Liver (tissue), 9 donors: ENCODE measurements around the gene FMN2. TPM values are rescaled to one million over a fixed set of nuclear protein-coding genes. Genes with fewer than 3 reads are reported as not detected.

Source experiments
- DNase-seq: peaks from one replicate; pipeline ENCODE4 v3.0.0-alpha.2; 2017; ENCODE audit warnings: low spot score
- H3K27ac ChIP-seq, 2 donors: one replicate each; pipeline ENCODE4 v1.7.0; 2013; ENCODE audit warnings: inconsistent platforms in 2 of 2, low read length in 2 of 2, control low read depth in 1 of 2, low read depth in 1 of 2, mild to moderate bottlenecking in 1 of 2
- H3K27me3 ChIP-seq, 4 donors: one replicate each; pipeline versions ENCODE4 v1.6.1 to v1.7.0; 2013; ENCODE audit warnings: low read length in 3 of 4, inconsistent platforms in 1 of 4, mild to moderate bottlenecking in 1 of 4, moderate library complexity in 1 of 4; ENCODE audit not compliant: control insufficient read depth in 4 of 4, insufficient read depth in 4 of 4
- H3K36me3 ChIP-seq, 4 donors: one replicate each; pipeline versions ENCODE4 v1.6.1 to v1.7.0; 2013; ENCODE audit warnings: low read length in 3 of 4, mild to moderate bottlenecking in 3 of 4, low read depth in 1 of 4, moderate library complexity in 1 of 4; ENCODE audit not compliant: control insufficient read depth in 4 of 4, insufficient read depth in 3 of 4
- H3K4me1 ChIP-seq, 4 donors: one replicate each; pipeline versions ENCODE4 v1.6.1 to v1.7.0; 2013; ENCODE audit warnings: low read length in 3 of 4, mild to moderate bottlenecking in 3 of 4, moderate library complexity in 1 of 4; ENCODE audit not compliant: control insufficient read depth in 4 of 4, insufficient read depth in 4 of 4
- H3K4me3 ChIP-seq, 3 donors: one replicate each; pipeline versions ENCODE4 v1.6.1 to v1.7.0; 2013; ENCODE audit warnings: low read length in 3 of 3, control low read depth in 1 of 3, low read depth in 1 of 3, mild to moderate bottlenecking in 1 of 3
- H3K9ac ChIP-seq, 2 donors: one replicate each; pipeline ENCODE4 v1.7.0; 2013; ENCODE audit warnings: low read length in 2 of 2, mild to moderate bottlenecking in 2 of 2, moderate library complexity in 2 of 2, control low read depth in 1 of 2, low read depth in 1 of 2
- H3K9me3 ChIP-seq, 4 donors: one replicate each; pipeline versions ENCODE4 v1.6.1 to v1.7.0; 2013; ENCODE audit warnings: low read length in 3 of 4; ENCODE audit not compliant: control insufficient read depth in 4 of 4
- ATF3 ChIP-seq: IDR thresholded peaks from 2 replicates; pipeline ENCODE4 v1.6.1; 2016; ENCODE audit warnings: antibody characterized with exemption
- CTCF ChIP-seq: fragments of 150-350 bp; IDR thresholded peaks from 2 replicates; pipeline ENCODE4 v1.5.1; 2017; ENCODE audit warnings: improper control_type of control experiment, low read depth, low read length; ENCODE audit not compliant: missing input control
- EGR1 ChIP-seq, 2 donors: IDR thresholded peaks; 2 replicates each; pipeline ENCODE4 v1.6.1; 2016 to 2018; ENCODE audit warnings: antibody characterized with exemption in 2 of 2, low read depth in 2 of 2
- FOXA1 ChIP-seq: IDR thresholded peaks from 2 replicates; pipeline ENCODE4 v1.6.1; 2016; ENCODE audit warnings: antibody characterized with exemption
- FOXA2 ChIP-seq: IDR thresholded peaks from 2 replicates; pipeline ENCODE4 v1.6.1; 2016; ENCODE audit warnings: antibody characterized with exemption
- HNF4A ChIP-seq, 2 donors: conservative IDR thresholded peaks; 2 replicates each; pipeline ENCODE4 v1.6.1; 2016; ENCODE audit warnings: antibody characterized with exemption in 2 of 2, mild to moderate bottlenecking in 2 of 2
- HNF4G ChIP-seq: IDR thresholded peaks from 2 replicates; pipeline ENCODE4 v1.6.1; 2016; ENCODE audit warnings: antibody characterized with exemption
- MAX ChIP-seq: IDR thresholded peaks from 2 replicates; pipeline ENCODE4 v1.6.1; 2016; ENCODE audit warnings: antibody characterized with exemption
- NR2F2 ChIP-seq: IDR thresholded peaks from 2 replicates; pipeline ENCODE4 v1.6.1; 2016; ENCODE audit warnings: antibody characterized with exemption
- RAD21 ChIP-seq, 2 donors: IDR thresholded peaks; 2 replicates each; pipeline ENCODE4 v1.6.1; 2016; ENCODE audit warnings: antibody characterized with exemption in 2 of 2, mild to moderate bottlenecking in 2 of 2
- REST ChIP-seq: IDR thresholded peaks from 2 replicates; pipeline ENCODE4 v1.6.1; 2016; ENCODE audit warnings: antibody characterized with exemption, mild to moderate bottlenecking
- RXRA ChIP-seq, 2 donors: IDR thresholded peaks; 2 replicates each; pipeline ENCODE4 v1.6.1; 2017 to 2018; ENCODE audit warnings: antibody characterized with exemption in 2 of 2, mild to moderate bottlenecking in 1 of 2
- TAF1 ChIP-seq: conservative IDR thresholded peaks from 2 replicates; pipeline ENCODE4 v1.6.1; 2016; ENCODE audit warnings: antibody characterized with exemption, mild to moderate bottlenecking
- YY1 ChIP-seq: IDR thresholded peaks from 2 replicates; pipeline ENCODE4 v1.6.1; 2016; ENCODE audit warnings: antibody characterized with exemption, mild to moderate bottlenecking
- ZBTB33 ChIP-seq: IDR thresholded peaks from 2 replicates; pipeline ENCODE4 v1.6.1; 2016; ENCODE audit warnings: antibody characterized with exemption
- WGBS: extraction: QIAGEN DNeasy Blood & Tissue Kit; methylation state at CpG from one replicate; pipeline ENCODE4 v1.1.7; 2013; 5-methylcytosine and 5-hydroxymethylcytosine counted together
- polyA plus RNA-seq, 2 donors: library from polyadenylated mRNA; stranded (reverse) in 1 of 2; unstranded in 1 of 2; fragments of 200-250 nt in 1 of 2; fragments of >200 nt in 1 of 2; fragmentation: Nextera tagmentation in 1 of 2; extraction: Ambion mirVana in 1 of 2; gene quantifications; one replicate each; pipeline versions ENCODE4 v1.2.1 to v1.2.3, GENCODE V29; 2013 to 2015
- total RNA-seq, 2 donors: library from RNA; depleted of rRNA; stranded (reverse); fragments of >200 nt; gene quantifications; one replicate each; pipeline ENCODE4 v1.2.3, GENCODE V29; 2014
- donor health status: healthy.
- donor health status: healthy.
- donor health status: healthy.
- donor health status: healthy.
- donor health status: healthy.

Gene FMN2
- total and polyA plus RNA-seq, 4 donors = 0.17 TPM; not detected in 3

- TF ChIP-seq CTCF (no peak), REST (no peak), FOXA2 (no peak)
These were observed 5.3 kb downstream of the FMN2 start (continued) for GRCh38 chr1:240096974-240097373.

- no peaks in the 10 kb centered on the region for H3K9me3 ChIP-seq
- H3K27me3 ChIP-seq = peaks cover 0 to 8% (median 4%) of the 10 kb centered on the region in 4 donors
- peaks cover 0 to under 1% (median 0%) of the 10 kb centered on the region in 4 donors for H3K4me1 ChIP-seq
- 89% methylated on average over 6 of the region's 6 CpGs for WGBS
- H3K9ac ChIP-seq = no peak overlapping the region
- no peak for TF ChIP-seq ZBTB33
- no peak for TF ChIP-seq MAX
- TF ChIP-seq HNF4G = no peak
- no peak for TF ChIP-seq FOXA1
- no peak overlapping the region for H3K27ac ChIP-seq
- H3K4me3 ChIP-seq = no peak overlapping the region
- H3K36me3 ChIP-seq = no peaks in the 10 kb centered on the region
- no peak for DNase-seq
These were observed 6.9 kb downstream of the FMN2 start for GRCh38 chr1:240098534-240098933.

GRCh38 chr1:240099329-240099728 is 7.6 kb downstream of the FMN2 start:
- WGBS = 46% methylated on average over 5 of the region's 5 CpGs
- H3K36me3 ChIP-seq = no peaks in the 10 kb centered on the region
- H3K4me1 ChIP-seq = no peaks in the 10 kb centered on the region
- no peak for DNase-seq
- H3K27me3 ChIP-seq = peaks cover 0 to 5% (median 1%) of the 10 kb centered on the region in 4 donors
- TF ChIP-seq HNF4G = no peak
- TF ChIP-seq ATF3 = no peak
- no peak for TF ChIP-seq REST
- TF ChIP-seq RXRA (IDR thresholded peaks at IDR 0.05) = no peak
- TF ChIP-seq RAD21 (IDR thresholded peaks at IDR 0.05) = no peak
- TF ChIP-seq MAX = no peak
- TF ChIP-seq TAF1 = no peak
- TF ChIP-seq FOXA2 = no peak
- no peak for TF ChIP-seq YY1
- no peak for TF ChIP-seq EGR1 (IDR thresholded peaks at IDR 0.05; ENCODE audit: low read depth in 2 of 2)
- TF ChIP-seq NR2F2 = no peak
- TF ChIP-seq CTCF = no peak
- no peak for TF ChIP-seq HNF4A (conservative IDR thresholded peaks at IDR 0.05)
- H3K9ac ChIP-seq = no peak overlapping the region
- H3K27ac ChIP-seq = no peak overlapping the region
- no peaks in the 10 kb centered on the region for H3K9me3 ChIP-seq
- H3K4me3 ChIP-seq = no peak overlapping the region
